CD1c-positive myeloid dendritic cell (primary cell): ENCODE data around the gene MAP1LC3B.

Source experiments
- DNase-seq: peaks from one replicate; pipeline ENCODE4 v3.0.0-alpha.2; 2016; ENCODE audit errors: extremely low spot score

MAP1LC3B gene

DNA sequence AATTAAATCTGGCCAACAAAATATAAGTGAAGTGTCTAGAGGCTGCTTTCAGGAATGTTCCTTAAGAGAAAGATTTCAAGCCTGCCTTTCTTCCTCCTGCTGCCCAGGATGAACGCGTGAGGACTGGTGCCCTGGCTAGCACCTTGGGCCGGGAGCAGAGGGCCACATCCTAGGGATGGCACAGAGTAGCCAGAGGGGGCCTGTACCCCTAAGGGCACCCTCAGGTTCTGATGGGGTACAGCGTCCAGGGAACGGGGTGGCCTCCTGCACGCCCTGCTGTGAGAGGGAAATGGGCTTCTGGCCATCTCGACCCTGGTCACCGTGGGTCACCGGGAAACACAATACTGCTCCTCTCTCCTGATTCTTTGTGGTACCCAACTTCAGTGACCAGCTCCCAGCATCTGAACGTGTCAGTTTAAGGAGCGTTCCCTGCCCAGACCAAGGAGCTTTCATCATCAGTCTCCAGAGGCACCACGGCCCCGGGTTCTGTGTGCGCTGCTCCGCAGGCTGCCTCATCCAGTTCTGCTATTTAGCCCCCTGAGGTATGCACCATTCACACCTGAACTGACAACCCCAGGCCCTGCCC, 40.3 kb downstream of the MAP1LC3B start:
- DNase-seq, result no peak

GRCh38 chr16:87434146-87434667, 42.1 kb downstream of the MAP1LC3B start:
- DNase-seq, result no peak

DNA sequence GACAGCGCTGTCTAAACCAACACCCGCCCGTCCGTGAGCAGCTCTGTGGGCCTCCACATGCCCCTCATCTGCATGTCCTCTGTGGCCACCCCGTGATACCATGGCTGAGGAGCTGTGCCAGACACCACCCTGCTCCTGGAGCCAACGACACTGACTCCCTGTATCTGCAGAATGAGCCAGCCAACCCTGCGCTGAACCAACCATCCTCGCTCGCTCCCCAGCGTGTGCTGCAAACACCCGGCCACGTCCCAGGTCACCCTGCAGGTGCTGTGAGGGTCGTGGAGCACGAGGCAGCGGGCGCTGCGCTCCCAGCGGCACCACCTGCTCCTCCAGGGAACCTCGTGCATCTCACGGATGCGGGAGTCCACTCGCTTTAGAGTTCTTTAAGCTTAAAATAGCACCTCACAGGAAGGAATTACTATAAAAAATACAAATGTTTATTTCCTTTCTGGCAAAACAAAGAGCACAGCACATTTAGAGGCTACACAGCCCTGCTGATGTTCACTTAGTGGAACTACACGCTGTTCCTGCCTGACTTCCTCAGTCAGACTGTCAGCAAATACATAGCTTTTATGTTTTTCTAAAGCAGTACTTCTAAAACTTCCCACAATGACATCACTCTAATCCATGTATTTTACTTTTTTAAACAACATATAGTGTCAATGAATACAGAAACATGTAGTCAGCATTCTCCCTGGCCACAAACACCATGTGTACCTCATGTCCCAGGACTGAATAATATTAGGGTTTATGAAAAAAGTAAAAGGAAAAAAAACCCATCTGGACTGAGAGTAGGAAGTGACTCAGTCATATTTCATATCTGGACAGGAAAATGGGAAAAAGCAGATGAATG, 43.5 kb downstream of the MAP1LC3B start:
- no peak for DNase-seq

DNA sequence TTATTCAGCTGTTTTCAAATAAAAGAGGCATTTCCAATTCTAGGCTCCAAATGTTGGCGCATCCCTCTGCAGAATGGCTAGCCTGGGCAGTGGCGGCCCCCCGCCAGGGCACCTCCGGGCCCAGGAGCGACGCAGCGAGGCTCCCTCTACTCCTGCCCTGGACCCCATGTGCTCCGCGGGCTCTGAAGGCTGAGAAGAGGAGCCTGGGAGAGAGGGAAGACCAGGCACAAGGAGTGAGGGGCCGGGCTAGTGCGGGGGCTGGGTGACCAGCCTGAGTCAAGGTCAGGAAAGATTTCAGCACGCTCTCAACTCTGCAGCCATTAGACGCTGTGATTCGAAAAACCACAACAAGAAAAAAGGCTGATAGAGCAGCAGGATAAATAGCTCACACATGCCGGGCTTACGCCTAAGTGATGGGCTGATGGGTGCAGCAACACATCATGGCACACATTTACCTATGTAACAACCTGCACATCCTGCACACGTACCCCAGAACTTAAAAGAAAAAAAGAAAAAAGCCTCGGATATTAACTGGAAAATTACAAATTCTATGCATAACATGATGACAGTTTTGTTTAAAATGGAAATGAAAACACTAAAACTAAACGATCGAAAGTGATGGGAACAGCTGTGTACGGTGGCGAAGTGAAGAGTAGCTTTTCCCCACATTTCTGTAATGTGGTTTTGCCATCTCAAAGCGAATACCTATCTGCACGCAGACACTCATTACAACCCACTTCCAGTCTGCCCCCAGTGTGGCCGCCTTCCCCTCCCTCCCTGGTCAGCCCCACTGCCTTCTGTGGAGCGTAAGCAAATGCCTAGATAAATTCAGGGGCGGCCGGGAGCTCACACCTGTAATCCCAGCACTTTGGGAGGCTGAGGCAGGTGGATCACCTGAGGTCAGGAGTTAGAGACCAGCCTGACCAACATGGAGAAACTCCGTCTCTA, 44.4 kb downstream of the MAP1LC3B start:
- DNase-seq, result no peak

DNA sequence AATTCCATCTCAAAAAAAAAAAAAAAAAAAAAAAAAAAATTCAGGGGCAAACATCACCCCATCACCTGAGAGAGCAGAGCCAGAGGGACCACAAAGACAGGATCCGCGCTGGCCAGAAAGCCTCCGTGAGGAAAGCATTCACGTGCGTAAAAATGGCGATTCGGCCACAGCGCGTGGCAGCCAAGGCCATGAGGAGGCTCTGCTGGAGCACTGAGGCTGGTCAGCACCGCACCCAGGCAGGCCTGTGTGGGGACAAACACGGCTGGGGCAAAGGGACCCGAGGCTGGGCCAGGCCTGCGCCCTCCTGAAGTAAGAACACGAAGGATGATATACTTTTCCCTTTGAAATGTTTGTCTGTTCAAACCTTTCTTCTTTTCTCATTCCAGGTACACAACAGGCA, 45.2 kb downstream of the MAP1LC3B start:
- DNase-seq, result no peak

GRCh38 chr16:87437911-87438610, 45.9 kb downstream of the MAP1LC3B start:
- no peak for DNase-seq

DNA sequence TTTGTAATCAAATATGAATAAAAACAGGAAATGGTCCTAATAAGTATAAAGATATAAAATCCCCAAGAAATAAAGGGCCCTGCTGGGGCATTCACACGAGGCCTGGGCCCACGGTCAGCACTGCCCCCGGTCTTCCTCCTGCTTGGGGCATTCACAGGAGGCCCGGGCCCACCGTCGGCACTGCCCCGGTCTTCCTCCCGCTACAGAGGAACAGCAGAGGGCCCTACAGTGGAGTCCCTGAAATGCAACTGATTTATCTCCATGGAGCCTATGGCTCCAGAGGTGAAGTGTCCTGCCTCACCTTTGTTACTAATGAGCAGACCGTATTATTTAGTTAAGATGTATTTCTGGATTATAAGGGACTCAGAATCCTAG, 46.5 kb downstream of the MAP1LC3B start:
- DNase-seq, result no peak

DNA sequence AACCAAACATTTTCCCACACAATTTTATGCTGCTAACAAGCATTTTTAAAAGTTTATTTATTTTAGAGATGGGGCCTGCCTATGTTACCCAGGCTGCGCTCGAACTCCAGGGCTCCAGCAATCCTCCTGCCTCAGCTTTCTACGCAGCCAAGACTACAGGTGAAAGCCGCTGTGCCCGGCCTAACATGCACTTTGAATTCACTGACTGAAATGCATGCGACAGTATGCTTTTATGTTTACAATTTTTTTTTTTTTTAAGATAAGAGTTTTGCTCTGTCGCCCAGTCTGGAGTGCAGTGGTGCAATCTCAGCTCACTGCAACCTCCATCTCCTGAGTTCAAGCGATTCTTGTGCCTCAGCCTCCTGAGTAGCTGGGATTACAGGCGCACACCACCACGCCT, 47.8 kb downstream of the MAP1LC3B start:
- no peak for DNase-seq

GRCh38 chr16:87441886-87442580, 49.9 kb downstream of the MAP1LC3B start:
- DNase-seq, result no peak

- no peak for DNase-seq
These were observed 50.4 kb downstream of the MAP1LC3B start for GRCh38 chr16:87442581-87442966.

DNA sequence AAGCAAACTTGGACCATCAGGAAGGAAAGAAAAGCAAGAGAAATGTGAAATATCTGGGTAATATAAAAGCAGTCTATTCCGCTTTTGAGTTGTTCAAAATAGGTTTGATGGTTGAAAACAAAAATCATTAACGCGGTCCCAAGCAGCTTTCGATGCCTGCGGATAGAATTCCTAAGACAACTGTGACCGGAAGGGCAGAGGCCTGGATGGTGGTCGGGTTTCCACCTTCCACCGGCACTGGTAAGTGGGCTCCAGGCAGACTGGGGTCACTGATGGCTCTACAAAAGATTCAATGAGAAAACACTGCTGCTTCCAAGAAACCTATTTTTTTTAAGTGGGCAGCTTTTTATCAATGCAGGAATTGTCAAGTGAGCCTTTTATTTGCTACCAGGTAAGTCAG, 50.9 kb downstream of the MAP1LC3B start:
- no peak for DNase-seq

- DNase-seq, result no peak
These were observed 51.8 kb downstream of the MAP1LC3B start for GRCh38 chr16:87443964-87444363.

DNA sequence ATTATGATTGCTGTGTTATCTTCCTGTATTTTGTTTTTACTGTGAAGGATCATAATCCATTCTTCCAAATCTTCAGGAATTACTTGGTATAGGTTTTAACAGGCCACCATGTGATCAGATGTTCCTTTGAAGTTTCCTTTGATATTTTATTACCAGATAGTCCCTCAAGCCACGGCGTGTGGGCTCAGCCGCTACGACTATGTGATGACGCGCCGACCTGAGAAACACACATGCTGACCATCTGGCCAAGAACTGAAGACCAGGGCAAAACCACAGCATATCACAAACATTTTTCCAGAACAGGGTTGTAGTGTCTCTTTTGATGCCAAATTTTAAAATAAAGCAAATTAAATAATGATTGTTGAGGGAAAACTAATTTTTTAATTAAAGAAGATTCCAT, 53.4 kb downstream of the MAP1LC3B start:
- DNase-seq, result no peak

GRCh38 chr16:87446479-87446878, 54.3 kb downstream of the MAP1LC3B start:
- no peak for DNase-seq

DNA sequence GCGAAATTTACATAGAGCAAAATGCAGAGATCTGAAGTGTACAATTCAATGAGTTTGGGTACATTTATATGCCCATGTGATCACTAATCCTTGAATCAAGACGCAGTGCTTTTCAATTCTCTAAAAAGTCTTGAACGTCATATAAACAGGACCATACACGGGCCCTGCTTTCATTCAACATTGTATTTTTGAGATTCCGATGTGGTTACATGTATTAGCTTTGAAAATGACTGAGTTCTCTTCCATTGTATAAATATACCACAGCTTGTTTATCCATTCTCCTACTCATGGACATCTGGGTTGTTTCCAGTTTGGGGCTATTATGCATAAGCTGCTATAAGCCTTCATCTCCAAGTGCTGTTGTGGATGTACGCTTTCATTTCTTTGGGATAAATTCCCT, 55.2 kb downstream of the MAP1LC3B start:
- DNase-seq, result no peak

GRCh38 chr16:87448866-87449265, 56.7 kb downstream of the MAP1LC3B start:
- DNase-seq, result no peak

DNA sequence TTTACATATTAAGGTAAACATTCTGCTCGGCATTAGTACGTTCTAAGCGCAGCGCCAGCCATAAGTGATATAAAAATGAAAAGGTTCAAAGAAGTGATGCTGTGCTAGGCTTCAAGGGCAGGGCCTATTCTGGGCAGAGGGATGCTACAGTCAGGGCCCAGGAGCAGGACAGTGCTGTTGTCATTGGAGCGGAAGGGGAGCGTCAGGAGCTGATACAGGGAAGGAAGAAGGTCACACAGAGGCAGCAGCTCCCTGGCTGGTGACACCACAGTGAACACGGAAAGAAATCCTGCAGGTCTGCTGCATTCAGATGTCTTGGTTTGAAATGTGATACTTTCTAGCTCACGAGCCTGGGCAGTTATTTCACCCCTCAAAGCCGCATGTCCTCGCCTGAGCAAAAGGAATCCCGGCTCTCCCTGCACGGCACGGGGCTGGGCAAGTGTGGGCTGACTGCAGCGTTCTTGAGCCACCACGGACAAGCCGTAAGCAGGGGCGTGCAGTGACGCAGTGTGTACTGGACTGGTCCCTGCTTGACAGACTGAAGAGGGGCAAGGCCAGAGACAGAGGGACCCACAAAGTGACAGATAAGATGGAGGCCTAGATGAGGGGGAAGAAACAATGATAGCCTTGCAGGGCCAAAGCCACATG, 59.6 kb downstream of the MAP1LC3B start:
- DNase-seq, result no peak

GRCh38 chr16:87453326-87453725, 61.2 kb downstream of the MAP1LC3B start:
- DNase-seq, result no peak
